Activated CD4-positive, alpha-beta T cell treated with anti-CD3 and anti-CD28 coated beads, Interleukin-10, Interleukin-2, amounts not matched to agents 100 ng/mL and 50 ng/mL, durations not matched to agents 16 hours and 8 hours (primary cell): ENCODE data around the gene ARPC1B.
A peak's percentile ranks its signal among the peaks of the same experiment; 100 is the strongest.
"Not testable (repeated sequence)": the region's sequence is repeated elsewhere in the genome, so short reads cannot be mapped to it uniquely, and the experiment has no call there.

ENCODE experiments used
- DNase-seq: peaks from one replicate; pipeline ENCODE4 v3.0.0-alpha.2; 2020

ARPC1B gene

GRCh38 chr7:99374111-99375064 is at the start of gene ARPC1B:
Gene ARPC1B (plus strand): TSS chr7:99374730. CDS start chr7:99385715, 10,985 bp downstream.
- peak; percentile 89 for DNase-seq

- no peak for DNase-seq
Observed at GRCh38 chr7:99325001-99325493, 49.5 kb upstream of the ARPC1B start.

DNA sequence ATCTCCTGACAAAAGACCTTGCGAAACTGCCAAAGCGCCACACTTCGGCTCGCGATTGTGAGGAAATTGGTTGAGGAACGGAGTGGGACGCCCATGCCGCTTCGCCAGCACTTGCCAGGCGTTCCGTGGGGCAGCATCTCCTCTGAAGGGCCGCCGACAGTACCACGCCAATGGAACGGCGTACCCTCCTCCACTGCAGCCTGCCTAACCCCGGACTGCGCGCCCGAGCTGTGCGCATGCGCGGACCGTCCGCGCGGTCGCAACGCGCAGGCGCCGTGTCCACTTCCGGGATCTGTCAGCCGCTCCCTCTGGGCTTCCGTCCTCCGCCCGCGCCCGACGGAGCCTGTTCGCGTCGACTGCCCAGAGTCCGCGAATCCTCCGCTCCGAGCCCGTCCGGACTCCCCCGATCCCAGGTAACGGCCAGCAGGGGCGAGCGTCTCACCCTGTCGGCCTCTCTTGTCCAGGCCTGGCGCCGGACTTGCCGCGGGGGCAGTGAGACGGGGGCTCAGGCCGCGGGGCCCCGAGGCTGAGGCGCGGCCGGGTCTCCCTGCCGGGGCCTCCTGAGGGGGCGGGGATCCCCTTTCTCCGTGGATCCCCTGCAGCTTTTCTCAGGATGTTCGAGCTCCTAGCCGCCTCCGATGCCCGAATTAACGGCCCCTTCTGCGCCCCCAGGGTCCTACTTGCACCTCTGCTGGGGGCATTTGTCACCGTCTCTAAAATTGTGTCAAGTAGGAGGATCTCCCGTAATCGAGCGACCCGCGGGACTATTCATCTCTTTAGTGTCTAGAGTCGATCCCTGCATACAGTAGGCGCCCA is 48.7 kb upstream of the ARPC1B start, which contains the start of gene ARPC1A:
ARPC1A (plus strand) TSS at position 307 of the 816 bp plus-strand sequence. CDS start 7,456 bp downstream, outside the sequence.
- DNase-seq, result peak; percentile 94

GRCh38 chr7:99326408-99326782 is 48.1 kb upstream of the ARPC1B start:
- no peak for DNase-seq

DNA sequence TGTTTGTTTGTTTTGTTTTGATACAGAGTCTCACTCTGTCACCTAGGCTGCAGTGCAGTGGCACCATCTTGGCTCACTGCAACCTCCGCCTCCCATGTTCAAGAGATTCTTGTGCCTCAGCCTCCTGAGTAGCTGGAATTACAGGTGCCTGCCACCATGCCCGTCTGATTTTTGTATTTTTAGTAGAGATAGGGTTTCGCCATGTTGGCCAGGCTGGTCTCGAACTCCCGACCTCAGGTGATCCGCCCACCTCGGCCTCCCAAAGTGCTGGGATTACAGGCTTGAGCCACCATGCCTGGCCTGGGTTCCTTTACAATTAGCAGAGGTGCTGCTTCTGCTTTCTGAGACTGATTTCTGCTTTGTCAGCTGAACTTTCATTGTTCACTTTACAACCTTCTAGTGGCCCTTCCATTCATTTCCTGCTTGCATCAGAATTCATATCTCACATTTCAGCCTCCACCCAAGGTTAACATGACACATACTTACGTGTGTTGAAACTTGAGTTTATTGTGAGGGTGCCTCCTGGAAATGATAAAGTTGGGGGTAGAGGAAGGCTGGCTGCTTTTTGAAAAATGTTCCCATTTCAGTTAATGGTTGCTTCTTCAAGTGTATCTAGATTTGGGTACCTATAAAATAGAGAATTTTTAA is 44.1 kb upstream of the ARPC1B start:
- peak; percentile 78 for DNase-seq

DNA sequence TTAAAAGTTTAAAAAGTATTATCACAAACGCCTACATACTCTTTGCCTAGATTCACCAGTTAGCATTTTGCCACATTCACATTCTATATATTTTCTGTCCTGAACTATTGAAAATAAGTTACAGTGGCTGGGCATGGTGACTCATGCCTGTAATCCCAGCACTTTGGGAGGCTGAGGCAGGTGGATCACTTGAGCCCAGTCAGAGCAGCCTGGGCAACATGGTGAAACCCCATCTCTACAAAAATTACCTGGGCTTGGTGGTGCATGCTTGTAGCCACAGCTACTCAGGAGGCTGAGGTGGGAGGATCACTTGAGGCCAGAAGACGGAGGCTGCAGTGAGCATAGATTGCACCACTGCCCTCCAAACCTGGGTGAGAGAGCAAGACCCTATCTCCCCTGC is 43.5 kb upstream of the ARPC1B start:
- DNase-seq, result peak; percentile 17

DNA sequence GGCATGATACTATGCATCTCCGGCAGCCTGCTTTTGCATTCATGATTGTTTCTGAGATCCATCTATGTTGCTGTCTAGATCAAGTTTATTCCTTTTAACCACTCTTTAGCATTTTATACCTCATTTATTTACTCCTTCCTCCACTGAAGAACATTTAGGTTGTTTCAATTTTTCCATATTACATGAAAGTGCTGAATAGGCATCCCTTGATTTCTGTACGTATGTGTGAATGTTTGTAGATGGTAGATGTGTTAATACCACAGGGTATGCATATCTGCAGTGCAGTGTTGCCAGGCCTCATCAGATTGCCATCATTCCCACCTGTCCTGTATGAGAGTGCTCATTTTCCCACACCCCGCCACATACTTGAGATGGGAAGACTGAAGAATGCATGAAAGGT is 34.9 kb upstream of the ARPC1B start:
- no peak for DNase-seq

- DNase-seq, result no peak
Observed at GRCh38 chr7:99340659-99341058, 33.9 kb upstream of the ARPC1B start.

DNA sequence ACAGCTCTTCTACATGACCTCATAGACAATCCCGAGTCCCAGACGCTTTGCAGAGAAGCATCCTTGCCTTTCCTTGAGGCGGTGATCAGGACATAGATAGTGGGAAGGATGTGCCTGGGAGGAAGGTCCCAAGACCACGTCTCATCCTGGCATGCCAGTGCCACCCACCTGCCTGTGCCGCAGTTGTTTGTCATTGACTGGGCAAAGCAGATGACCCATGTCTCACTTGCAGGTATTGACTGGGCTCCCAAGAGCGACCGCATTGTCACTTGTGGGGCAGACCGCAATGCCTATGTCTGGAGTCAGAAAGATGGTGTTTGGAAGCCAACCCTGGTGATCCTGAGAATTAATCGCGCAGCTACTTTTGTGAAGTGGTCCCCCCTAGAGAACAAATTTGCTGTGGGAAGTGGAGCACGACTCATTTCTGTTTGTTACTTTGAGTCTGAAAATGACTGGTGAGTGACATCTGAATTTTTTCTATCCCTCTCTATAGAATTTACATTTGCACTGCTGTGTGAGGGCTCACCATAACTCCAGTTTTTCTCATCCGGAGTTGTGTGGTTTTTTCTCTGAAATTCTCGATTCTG is 30.4 kb upstream of the ARPC1B start:
- peak; percentile 12 for DNase-seq

DNA sequence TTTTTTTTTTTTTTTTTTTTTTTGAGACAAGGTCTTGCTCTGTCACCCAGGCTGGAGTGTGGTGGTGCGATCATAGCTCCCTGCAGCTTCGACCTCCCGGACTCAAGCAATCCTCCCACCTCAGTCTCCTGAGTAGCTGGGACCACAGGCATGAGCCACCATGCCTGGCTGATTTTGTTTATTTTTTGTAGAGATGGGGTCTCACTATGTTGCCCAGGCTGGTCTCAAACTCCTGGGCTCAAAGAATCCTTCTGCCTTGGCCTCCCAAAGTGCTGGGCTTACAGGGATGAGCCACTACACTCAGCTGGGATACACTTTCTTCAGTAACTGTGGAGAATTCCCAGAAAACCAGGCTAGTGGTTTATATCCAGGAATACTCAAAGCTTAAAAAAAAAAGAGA is 23.9 kb upstream of the ARPC1B start:
- DNase-seq, result not testable (repeated sequence)

GRCh38 chr7:99352247-99352646 is 22.3 kb upstream of the ARPC1B start:
- no peak for DNase-seq

DNA sequence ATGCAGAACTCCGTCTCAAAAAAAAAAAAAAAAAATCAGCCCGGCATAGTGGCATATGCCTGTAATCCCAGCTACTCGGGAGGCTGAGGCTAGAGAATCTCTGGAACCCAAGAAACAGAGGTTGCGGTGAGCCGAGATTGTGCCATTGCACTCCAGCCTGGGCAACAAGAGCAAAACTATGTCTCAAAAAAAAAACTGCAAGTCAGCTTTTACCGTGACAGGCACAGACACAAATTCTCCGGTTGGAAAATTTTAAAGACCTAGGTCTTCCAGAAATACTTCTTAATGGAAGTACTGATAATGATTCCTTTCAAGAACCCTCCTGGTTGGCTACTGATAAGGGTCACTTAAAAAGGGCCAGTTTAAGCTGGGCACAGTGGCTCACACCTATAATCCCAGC is 19.4 kb upstream of the ARPC1B start:
- DNase-seq, result no peak

DNA sequence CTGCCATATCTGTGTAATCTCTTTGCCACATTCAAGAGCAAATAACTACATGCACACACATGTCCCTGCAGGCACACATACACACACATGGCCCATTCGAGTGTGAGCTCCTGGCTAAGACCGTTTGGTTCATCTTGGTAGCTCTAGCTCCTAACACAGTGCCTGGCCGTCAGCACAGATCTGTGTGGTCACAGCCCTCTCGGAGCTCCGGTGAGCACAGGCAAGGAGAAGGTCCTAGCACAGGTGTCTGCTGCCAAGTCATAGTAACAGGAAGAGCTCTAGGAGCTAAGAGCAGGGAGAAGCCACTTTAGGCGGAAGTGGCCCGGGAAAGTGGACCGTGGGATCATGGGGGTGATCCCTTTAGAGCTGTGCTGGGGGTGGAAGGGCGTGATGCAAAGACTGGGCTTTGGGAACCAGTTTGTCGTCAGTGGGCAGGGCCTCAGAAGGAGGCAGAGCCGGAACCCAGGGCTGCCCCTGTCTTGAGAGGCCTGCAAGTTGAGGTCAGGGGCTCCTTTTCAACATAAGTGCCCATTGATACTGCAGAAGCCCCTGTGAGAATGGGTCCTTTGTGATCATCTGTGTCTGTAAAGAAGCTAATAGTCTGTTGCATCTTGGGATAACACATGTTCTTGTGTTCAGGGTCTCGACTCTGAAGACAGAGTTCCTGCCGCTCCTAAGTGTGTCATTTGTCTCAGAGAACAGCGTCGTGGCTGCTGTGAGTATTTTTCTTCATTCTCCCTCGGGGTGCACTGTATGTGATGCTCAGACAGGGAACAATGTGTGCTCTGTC is 16.6 kb upstream of the ARPC1B start:
- no peak for DNase-seq

DNA sequence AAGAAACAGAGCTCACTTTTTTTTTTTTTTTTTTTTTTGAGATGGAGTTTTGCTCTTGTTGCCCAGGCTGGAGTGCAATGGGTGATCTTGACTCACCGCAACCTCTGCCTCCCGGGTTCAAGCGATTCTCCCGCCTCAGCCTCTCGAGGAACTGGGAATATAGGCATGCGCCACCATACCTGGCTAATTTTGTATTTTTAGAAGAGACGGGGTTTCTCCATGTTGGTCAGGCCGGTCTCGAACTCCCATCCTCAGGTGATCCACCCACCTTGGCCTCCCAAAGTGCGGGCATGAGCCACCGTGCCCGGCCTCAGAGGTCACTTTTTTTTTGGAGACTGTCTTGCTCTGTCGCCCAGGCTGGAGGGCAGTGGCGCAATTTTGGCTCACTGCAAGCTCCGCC is 16.0 kb upstream of the ARPC1B start:
- DNase-seq, result not testable (repeated sequence)

- DNase-seq, result no peak
Observed at GRCh38 chr7:99359465-99360154, 14.9 kb upstream of the ARPC1B start.

DNA sequence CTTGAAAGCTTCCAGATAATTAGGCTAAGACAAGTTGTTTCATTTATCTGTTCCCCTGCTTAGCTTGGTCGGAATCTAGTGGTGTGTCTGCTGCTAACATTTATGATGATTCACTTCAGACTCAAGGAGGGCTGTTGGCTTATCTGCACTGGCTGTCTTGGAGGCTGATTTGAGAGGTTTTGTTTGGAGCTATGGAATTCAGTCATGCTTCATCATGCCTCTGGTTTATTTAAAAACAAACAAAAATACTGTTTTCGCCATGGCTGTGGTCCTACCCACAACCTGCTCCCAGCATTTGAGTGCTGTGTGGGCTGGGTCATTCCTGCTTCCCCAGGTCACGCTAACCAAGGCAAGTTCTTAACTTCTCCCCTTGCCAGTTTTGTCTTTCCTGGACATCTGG is 11.7 kb upstream of the ARPC1B start:
- DNase-seq, result no peak

- no peak for DNase-seq
Observed at GRCh38 chr7:99363286-99363685, 11.2 kb upstream of the ARPC1B start.

DNA sequence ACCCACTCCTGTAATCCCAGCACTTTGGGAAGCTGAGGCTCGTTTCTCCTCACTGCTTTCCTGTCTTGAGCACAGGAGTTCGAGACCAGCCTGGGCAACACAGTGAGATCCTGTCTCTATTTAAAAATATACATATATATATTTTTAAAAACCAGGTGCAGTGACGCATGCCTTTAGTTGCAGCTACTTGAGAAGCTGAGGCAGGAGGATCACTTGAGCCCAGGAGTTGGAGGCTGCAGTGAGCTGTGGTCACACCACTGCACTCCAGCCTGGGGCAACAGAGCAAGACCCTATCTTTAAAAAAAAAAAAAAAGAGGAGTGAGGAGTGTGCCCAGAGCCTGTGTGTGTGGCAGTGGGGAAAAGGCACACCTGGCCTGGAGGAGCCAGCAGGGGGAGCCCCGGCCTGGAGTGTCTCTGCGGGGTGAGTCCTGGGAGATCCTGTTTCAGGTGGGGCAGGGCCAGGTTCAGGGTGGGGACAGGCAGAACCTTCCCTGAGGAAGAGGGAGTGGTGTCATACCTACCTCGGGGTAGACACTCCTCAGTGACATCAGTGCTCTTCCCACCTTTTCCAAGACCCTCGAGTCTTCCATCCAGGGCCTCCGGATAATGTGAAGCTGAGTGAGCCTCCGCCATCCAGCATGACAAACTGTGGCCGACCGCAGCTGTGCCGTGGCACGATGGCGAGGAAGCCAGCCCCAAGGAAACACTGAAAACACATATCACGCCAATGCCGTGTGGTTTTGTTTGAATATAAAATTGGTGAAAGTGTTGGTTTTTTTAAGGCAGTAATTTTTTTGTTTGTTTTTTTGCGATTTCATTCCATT is 9.0 kb upstream of the ARPC1B start:
- DNase-seq, result peak; percentile 51

DNA sequence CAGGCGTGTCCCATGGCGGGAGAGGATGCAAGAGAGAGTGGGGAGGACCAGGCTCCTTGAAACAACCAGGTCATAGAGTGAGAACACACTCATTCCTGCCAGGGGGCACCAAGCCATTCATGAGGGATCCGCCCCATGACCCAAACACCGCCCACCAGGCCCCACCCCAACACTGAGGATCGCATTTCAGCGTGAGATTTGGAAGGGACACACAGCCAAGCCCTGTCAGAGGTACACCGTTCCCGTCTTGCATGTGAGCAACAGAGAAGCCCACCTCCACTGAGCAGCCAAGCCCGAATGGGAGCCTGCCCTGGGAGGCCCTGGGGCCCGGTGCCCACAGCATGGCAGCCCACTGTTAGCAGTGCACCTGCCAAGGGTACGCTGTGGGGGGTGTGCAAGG is 7.9 kb upstream of the ARPC1B start:
- no peak for DNase-seq

GRCh38 chr7:99368750-99369389 is 5.7 kb upstream of the ARPC1B start:
- DNase-seq, result no peak
